PFSK-1 (cell line): ENCODE measurements around the gene C1orf21.

Experiments
- FOXP2 ChIP-seq: optimal IDR thresholded peaks from 2 replicates; pipeline ENCODE3; 2011; ENCODE audit warnings: borderline replicate concordance, control low read depth, inconsistent platforms; ENCODE audit not compliant: insufficient read depth; ENCODE audit errors: extremely low read length, extremely low read depth
- POLR2AphosphoS5 ChIP-seq: IDR thresholded peaks from 2 replicates; pipeline ENCODE4 v1.6.1; 2012; ENCODE audit warnings: low read depth, mild to moderate bottlenecking, control low read depth, low read length, moderate library complexity
- SIN3A ChIP-seq: IDR thresholded peaks from 2 replicates; pipeline ENCODE4 v1.6.1; 2012; ENCODE audit warnings: mild to moderate bottlenecking, low read length, moderate library complexity, borderline replicate concordance; ENCODE audit not compliant: insufficient read depth
- TAF1 ChIP-seq: IDR thresholded peaks from 2 replicates; pipeline ENCODE4 v1.6.1; 2012; ENCODE audit warnings: low read length, control low read depth, borderline replicate concordance; ENCODE audit not compliant: insufficient read depth
- TF ChIP-seq, protein P1 (sequence below), 2 experiments: IDR thresholded peaks; 2 replicates each; pipeline versions ENCODE4 v1.6.1 to v1.8.0; 2011 to 2012; ENCODE audit warnings: low read depth in 2 of 2, low read length in 2 of 2, control low read depth in 1 of 2, inconsistent platforms in 1 of 2, mild to moderate bottlenecking in 1 of 2, moderate library complexity in 1 of 2; ENCODE audit not compliant: insufficient read depth in 1 of 2

Gene C1orf21

DNA sequence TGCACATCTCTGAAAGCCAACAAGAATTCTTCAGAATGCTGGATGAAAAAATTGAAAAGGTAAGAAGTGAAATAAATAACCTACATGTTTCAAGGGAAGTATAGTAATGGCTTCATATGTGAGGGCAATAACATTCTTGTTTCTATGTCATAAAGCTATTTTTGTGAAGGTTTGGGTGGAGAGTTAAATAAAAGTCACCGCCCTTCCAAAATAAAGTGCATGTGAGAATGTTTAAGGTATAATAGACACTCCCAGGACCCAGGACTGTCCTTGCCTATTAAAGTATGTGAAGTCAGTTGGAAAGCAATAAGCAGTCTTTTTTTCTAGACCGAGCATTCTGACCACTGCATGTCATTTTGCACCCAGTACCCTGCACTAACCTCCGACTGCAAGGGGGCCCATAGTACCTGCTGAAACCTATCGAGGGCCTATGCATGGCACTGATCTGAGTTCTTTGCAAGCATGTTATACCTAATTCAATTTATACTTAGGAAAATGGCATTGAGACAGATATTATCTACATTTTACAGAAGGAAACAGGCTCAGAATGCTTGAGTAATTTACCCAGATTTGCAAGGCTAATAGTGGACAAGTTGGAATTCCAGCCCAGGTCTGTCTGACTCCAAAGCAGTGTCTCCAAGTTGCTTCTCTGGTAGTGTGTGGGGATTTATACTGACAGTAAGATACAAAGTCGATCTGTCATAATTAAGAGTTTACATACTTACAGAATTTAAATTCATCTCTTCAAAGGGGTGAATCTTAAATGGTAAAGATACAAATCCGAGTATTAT lies 211.8 kb downstream of the C1orf21 start:
- no peak for TF ChIP-seq TAF1
- no peak for TF ChIP-seq FOXP2
- no peak for TF ChIP-seq SIN3A
- TF ChIP-seq POLR2AphosphoS5 = no peak
- TF ChIP-seq, protein P1, sequence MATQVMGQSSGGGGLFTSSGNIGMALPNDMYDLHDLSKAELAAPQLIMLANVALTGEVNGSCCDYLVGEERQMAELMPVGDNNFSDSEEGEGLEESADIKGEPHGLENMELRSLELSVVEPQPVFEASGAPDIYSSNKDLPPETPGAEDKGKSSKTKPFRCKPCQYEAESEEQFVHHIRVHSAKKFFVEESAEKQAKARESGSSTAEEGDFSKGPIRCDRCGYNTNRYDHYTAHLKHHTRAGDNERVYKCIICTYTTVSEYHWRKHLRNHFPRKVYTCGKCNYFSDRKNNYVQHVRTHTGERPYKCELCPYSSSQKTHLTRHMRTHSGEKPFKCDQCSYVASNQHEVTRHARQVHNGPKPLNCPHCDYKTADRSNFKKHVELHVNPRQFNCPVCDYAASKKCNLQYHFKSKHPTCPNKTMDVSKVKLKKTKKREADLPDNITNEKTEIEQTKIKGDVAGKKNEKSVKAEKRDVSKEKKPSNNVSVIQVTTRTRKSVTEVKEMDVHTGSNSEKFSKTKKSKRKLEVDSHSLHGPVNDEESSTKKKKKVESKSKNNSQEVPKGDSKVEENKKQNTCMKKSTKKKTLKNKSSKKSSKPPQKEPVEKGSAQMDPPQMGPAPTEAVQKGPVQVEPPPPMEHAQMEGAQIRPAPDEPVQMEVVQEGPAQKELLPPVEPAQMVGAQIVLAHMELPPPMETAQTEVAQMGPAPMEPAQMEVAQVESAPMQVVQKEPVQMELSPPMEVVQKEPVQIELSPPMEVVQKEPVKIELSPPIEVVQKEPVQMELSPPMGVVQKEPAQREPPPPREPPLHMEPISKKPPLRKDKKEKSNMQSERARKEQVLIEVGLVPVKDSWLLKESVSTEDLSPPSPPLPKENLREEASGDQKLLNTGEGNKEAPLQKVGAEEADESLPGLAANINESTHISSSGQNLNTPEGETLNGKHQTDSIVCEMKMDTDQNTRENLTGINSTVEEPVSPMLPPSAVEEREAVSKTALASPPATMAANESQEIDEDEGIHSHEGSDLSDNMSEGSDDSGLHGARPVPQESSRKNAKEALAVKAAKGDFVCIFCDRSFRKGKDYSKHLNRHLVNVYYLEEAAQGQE (IDR thresholded peaks at IDR 0.05; ENCODE audit: insufficient read depth in 1 of 2, low read depth in 2 of 2, low read length in 2 of 2) = no peak

DNA sequence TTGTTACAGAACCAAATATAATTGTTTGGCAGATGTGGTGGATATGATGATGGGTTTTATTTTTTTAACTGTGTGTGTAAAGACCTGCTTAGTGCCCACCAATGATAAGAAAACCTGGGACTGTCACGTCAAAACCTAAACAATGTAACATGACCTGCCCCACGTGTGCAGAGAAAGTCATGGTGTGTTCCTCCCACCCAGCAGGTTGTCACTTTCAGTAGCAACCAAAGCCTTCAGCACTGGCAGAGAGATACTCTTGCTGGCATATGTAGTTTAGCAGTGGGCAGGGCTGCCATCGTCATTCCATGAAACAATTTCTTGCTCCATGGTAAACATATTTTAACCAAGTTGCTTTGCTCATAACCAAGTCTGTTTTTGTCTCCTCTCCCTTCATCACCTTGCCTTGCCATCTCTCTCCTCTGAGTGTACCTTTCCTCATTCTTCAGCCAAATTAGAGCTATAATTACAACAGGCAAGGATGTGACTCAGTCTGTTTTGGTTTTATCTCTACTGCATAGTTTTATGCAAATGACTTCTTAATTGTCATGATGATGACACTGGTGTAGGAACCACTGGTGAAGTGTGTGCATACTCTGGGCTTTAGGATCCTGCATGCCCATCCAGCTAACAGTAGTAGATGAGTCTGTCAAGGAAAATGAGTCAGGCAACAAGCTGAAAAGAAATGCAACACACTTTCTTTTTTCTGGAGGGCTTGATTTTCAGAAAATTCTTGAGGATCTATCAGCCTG lies 217.5 kb downstream of the C1orf21 start:
- TF ChIP-seq SIN3A (no peak), FOXP2 (no peak), TAF1 (no peak), POLR2AphosphoS5 (no peak)
- TF ChIP-seq, protein P1 (IDR thresholded peaks at IDR 0.05; ENCODE audit: insufficient read depth in 1 of 2, low read depth in 2 of 2, low read length in 2 of 2) = no peak

DNA sequence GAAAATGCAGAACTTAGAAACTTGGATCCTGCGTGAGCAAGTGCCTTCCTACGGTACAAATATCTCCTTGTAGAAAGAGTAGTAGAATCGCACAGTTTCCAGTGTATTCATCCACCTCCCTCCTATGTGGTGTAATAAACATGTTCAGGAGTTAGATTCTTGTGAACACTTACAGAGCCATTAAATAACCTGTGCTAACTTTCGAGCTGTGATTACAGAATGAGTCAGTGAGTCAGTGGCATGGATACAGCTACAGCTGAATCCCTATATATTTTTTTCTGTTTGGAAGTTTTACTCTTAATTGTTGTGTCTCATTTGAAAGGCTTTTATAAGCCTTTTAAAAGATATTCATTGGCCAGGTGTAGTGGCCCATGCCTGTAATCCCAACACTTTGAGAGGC lies 219.1 kb downstream of the C1orf21 start:
- no peak for TF ChIP-seq SIN3A
- TF ChIP-seq, protein P1 (IDR thresholded peaks at IDR 0.05; ENCODE audit: insufficient read depth in 1 of 2, low read depth in 2 of 2, low read length in 2 of 2) = no peak
- TF ChIP-seq FOXP2 = no peak
- TF ChIP-seq TAF1 = no peak
- TF ChIP-seq POLR2AphosphoS5 = no peak

DNA sequence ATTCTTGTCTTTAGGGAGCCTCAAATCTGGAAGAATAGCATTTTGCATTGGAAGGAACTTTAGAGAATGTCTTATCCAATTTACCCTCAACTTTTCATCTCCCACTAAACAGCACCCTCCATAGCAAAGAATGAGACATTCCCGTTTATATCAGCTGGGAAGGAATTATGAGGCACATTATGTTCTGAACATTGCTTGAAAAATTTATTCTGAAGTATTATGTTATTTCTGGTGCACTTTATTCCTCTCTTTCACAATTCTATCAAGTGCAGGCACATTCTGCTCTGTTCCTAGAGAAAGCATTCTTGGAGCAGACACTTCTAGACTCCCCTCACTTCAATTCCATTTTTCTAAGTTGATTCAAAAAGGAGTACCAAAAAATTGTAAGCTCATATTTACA lies 220.0 kb downstream of the C1orf21 start:
- no peak for TF ChIP-seq TAF1
- no peak for TF ChIP-seq FOXP2
- no peak for TF ChIP-seq POLR2AphosphoS5
- TF ChIP-seq SIN3A = no peak
- TF ChIP-seq, protein P1 (IDR thresholded peaks at IDR 0.05; ENCODE audit: insufficient read depth in 1 of 2, low read depth in 2 of 2, low read length in 2 of 2) = no peak
